Psoas muscle (tissue), 8 donors: ENCODE data around the gene ADAP1. TPM values are rescaled to one million over a fixed set of nuclear protein-coding genes. Genes with fewer than 3 reads are reported as not detected.

Experiments
- ATAC-seq, 4 donors: fragments of 200-7000 bp; cut with Tn5 transposase; one replicate each; pipeline ENCODE4 v1.9.1; 2020; ENCODE audit warnings: moderate library complexity in 3 of 4, mild to moderate bottlenecking in 2 of 4
- DNase-seq, 2 donors: peaks; one replicate each; pipeline ENCODE4 v3.0.0-alpha.2; 2020
- H3K27ac ChIP-seq: fragments of 200-600 bp; one replicate; pipeline ENCODE4 v1.8.0; 2022
- H3K27me3 ChIP-seq, 3 donors: fragments of 200-600 bp in 1 of 3; one replicate each; pipeline versions ENCODE4 v1.6.1 to v1.8.0; 2013 to 2022; ENCODE audit warnings: low read length in 2 of 3, mild to moderate bottlenecking in 2 of 3, moderate library complexity in 1 of 3; ENCODE audit not compliant: insufficient read depth in 3 of 3
- H3K36me3 ChIP-seq, 2 donors: fragments of 200-600 bp in 1 of 2; one replicate each; pipeline versions ENCODE4 v1.6.1 to v1.8.0; 2013 to 2022; ENCODE audit warnings: low read depth in 1 of 2, mild to moderate bottlenecking in 1 of 2, moderate library complexity in 1 of 2; ENCODE audit not compliant: insufficient read depth in 1 of 2
- H3K4me1 ChIP-seq: fragments of 200-600 bp; one replicate; pipeline ENCODE4 v1.8.0; 2022
- H3K4me3 ChIP-seq: fragments of 200-600 bp; one replicate; pipeline ENCODE4 v1.8.0; 2022; ENCODE audit warnings: mild to moderate bottlenecking
- H3K9me3 ChIP-seq: fragments of 200-600 bp; one replicate; pipeline ENCODE4 v1.8.0; 2022
- CTCF ChIP-seq: fragments of 200-600 bp; IDR thresholded peaks from one replicate; pipeline ENCODE4 v1.8.0; 2022; ENCODE audit warnings: antibody characterized with exemption
- WGBS, 3 donors: extraction: QIAGEN DNeasy Blood & Tissue Kit; methylation state at CpG; one replicate each; pipeline versions ENCODE4 v1.1.6 to v1.1.7; 2013; 5-methylcytosine and 5-hydroxymethylcytosine counted together
- intact Hi-C, 2 donors: fragments of 100-400 bp; cut with DNase I; formaldehyde crosslinking; loops; one replicate each; pipeline versions ENCODE4 v1.11.0 to v1.14.2; 2022
- polyA plus RNA-seq, 3 donors: library from polyadenylated mRNA; stranded (reverse); fragments of 200-250 nt; gene quantifications; one replicate each; pipeline ENCODE4 v1.2.3, GENCODE V29; 2013
- total RNA-seq, 4 donors: library from RNA; stranded (reverse); fragmentation: NEBNext Ultra II Directional in 2 of 4; extraction: Animal tissue kit (Norgen Biotek cat#: 25700) in 2 of 4; gene quantifications; one replicate each; pipeline versions ENCODE4 v1.2.1 to v1.2.4, GENCODE V29; 2021 to 2023
- donor health status: healthy with polysubstance abuse.
- donor health status: DM: no; HTN: no; CAD: no; lungs with moderate emphysema.
- donor health status: Bipolar disorder and iron deficiency.
- donor health status: healthy.
- donor health status: DM: yes; HTN: yes; CAD: no.
- donor health status: DM: no; HTN: no; CAD: no.
- donor health status: DM: no; HTN: no; CAD: no.
- donor health status: DM: yes; HTN: yes; CAD: no.

ADAP1 gene
- total and polyA plus RNA-seq, 7 donors = 0.18 to 1.4 (median 0.88) TPM

- H3K36me3 ChIP-seq = no peaks in the 10 kb centered on the region
- no peaks in the 10 kb centered on the region for H3K4me1 ChIP-seq
- intact Hi-C loops = no loop called here
- WGBS, 3 donors = 60 to 67% (median 66%) methylated on average over 31 of the region's 31 CpGs
- no peak overlapping the region for H3K27ac ChIP-seq
- no peak overlapping the region for H3K4me3 ChIP-seq
- H3K27me3 ChIP-seq = peaks cover 0 to 16% (median 2%) of the 10 kb centered on the region in 3 donors
- DNase-seq (no peak), ATAC-seq (no peak)
- H3K9me3 ChIP-seq = no peaks in the 10 kb centered on the region
- TF ChIP-seq CTCF = no peak
Measured at GRCh38 chr7:913736-914520, 40.6 kb downstream of the ADAP1 start.

- H3K9me3 ChIP-seq = no peaks in the 10 kb centered on the region
- H3K27ac ChIP-seq = no peak overlapping the region
- TF ChIP-seq CTCF = no peak
- no peaks in the 10 kb centered on the region for H3K4me1 ChIP-seq
- H3K4me3 ChIP-seq = no peak overlapping the region
- DNase-seq = no peak
- H3K27me3 ChIP-seq = peaks cover 0 to 30% (median 2%) of the 10 kb centered on the region in 3 donors
- no peak for ATAC-seq
- intact Hi-C loops = no loop called here
- H3K36me3 ChIP-seq = no peaks in the 10 kb centered on the region
- WGBS, 3 donors = 84 to 87% (median 86%) methylated on average over 33 to 41 of the region's 41 CpGs
Measured at GRCh38 chr7:911791-912480, 42.5 kb downstream of the ADAP1 start.

GRCh38 chr7:910931-911431 is 43.5 kb downstream of the ADAP1 start:
- no peak overlapping the region for H3K27ac ChIP-seq
- no peak for TF ChIP-seq CTCF
- no peaks in the 10 kb centered on the region for H3K4me1 ChIP-seq
- H3K9me3 ChIP-seq = no peaks in the 10 kb centered on the region
- peaks cover 0 to 30% (median 2%) of the 10 kb centered on the region in 3 donors for H3K27me3 ChIP-seq
- no peak for DNase-seq
- ATAC-seq = no peak
- 79 to 82% (median 80%) methylated on average over 19 of the region's 19 CpGs for WGBS, 3 donors
- intact Hi-C loops = no loop called here
- H3K36me3 ChIP-seq = no peaks in the 10 kb centered on the region
- H3K4me3 ChIP-seq = no peak overlapping the region

GRCh38 chr7:910441-910861 is 44.0 kb downstream of the ADAP1 start:
- Histone ChIP-seq H3K4me3 (no peak overlapping the region), H3K4me1 (no peaks in the 10 kb centered on the region), H3K9me3 (no peaks in the 10 kb centered on the region), H3K27ac (no peak overlapping the region), H3K27me3 (peaks cover 0 to 30% (median 2%) of the 10 kb centered on the region in 3 donors), H3K36me3 (no peaks in the 10 kb centered on the region)
- intact Hi-C loops = no loop called here
- DNase-seq (no peak), ATAC-seq (no peak)
- no peak for TF ChIP-seq CTCF
- whole genome bisulfite sequencing, 3 donors = 79 to 83% (median 82%) methylated on average over 11 of the region's 11 CpGs
